GM12873 (cell line): ENCODE results near the gene C4BPB.

Source experiments
- TF ChIP-seq, protein P1 (sequence below): IDR thresholded peaks from 2 replicates; pipeline ENCODE4 v1.5.1; 2012; ENCODE audit warnings: low read depth, mild to moderate bottlenecking, moderate library complexity, low read length, control low read depth; ENCODE audit not compliant: insufficient read depth; ENCODE audit errors: missing control alignments

Gene C4BPB

DNA sequence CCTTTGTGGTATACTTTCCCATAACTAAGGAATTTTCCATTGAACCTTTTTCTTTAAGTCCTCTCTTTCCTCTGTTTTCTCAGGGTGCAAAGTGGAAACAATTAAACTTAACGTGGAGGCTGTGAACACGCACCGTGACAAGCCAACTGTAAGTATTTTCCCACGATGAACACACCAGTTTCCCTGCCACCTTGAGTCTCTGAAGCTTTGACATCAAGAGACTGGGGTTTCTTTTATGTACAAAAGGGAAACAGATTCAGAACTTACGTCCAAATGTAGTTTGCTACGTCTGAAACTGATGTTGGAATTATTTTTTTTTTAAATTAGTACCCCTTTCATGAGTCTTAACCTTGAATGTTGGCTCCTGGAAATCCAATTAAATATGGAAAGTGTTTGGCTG is 17.2 kb upstream of the C4BPB start:
- TF ChIP-seq, protein P1, sequence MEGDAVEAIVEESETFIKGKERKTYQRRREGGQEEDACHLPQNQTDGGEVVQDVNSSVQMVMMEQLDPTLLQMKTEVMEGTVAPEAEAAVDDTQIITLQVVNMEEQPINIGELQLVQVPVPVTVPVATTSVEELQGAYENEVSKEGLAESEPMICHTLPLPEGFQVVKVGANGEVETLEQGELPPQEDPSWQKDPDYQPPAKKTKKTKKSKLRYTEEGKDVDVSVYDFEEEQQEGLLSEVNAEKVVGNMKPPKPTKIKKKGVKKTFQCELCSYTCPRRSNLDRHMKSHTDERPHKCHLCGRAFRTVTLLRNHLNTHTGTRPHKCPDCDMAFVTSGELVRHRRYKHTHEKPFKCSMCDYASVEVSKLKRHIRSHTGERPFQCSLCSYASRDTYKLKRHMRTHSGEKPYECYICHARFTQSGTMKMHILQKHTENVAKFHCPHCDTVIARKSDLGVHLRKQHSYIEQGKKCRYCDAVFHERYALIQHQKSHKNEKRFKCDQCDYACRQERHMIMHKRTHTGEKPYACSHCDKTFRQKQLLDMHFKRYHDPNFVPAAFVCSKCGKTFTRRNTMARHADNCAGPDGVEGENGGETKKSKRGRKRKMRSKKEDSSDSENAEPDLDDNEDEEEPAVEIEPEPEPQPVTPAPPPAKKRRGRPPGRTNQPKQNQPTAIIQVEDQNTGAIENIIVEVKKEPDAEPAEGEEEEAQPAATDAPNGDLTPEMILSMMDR, result no peak

DNA sequence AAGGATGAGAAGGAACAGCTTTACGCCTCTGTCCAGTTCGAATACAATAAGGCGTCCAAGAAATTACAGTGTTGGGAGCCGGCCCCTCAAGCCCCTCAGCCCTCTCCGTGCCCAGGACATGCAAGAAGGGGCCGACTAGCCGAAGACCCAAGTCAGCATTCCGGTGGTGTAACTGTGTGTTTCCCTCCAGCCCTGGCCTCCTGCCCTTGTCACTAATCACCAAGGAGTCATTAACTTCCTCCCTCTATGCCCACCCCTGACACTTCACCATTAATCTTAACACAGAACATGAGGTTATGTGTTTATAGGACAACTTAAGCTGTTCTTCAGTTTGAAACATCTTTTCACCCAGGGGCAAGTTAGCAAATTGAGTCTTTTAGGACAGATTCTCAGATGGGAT is 16.4 kb upstream of the C4BPB start:
- TF ChIP-seq, protein P1, result no peak

DNA sequence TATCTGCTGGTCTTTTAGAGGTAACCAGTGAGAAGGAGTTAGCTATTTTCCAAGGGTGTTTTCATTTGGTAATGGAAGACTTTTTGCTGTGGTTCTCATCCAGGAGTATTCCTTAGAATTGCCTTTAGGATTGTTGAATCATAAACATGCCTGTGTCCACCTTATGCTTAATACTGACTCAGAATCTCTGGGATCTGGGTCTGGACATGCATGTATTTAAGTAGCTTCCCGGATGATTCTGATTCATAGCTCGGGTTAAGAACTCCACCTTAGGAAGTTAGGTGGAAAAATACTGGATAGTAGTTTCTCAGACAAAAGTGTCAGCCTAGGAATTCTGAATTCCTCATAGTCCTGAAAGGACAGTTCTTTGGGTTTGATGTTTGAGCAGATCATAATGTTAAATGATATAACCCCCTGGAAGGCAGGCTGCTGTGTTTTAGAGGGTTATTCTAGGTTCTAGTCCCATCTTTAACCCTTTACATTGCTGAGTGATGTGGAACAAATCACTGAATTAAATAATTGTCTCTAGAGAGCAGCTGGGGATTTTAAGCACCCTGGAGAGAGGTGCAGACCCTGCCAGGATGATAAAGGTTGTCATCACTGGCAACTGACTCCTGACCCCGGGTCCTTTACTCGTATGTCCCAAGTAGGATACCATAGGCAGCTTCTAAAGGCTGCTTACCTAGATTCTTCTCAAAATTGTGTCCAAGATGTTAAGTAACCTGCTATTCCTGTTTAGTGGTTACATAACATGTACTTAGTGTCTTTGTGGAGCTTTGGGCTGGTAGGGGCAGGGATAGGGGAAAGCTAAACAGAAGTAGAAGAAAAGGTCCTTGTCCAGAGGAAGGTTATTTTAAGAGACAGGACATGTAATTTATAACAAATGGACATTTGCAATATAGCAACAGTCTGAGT is 14.5 kb upstream of the C4BPB start:
- TF ChIP-seq, protein P1, result no peak

DNA sequence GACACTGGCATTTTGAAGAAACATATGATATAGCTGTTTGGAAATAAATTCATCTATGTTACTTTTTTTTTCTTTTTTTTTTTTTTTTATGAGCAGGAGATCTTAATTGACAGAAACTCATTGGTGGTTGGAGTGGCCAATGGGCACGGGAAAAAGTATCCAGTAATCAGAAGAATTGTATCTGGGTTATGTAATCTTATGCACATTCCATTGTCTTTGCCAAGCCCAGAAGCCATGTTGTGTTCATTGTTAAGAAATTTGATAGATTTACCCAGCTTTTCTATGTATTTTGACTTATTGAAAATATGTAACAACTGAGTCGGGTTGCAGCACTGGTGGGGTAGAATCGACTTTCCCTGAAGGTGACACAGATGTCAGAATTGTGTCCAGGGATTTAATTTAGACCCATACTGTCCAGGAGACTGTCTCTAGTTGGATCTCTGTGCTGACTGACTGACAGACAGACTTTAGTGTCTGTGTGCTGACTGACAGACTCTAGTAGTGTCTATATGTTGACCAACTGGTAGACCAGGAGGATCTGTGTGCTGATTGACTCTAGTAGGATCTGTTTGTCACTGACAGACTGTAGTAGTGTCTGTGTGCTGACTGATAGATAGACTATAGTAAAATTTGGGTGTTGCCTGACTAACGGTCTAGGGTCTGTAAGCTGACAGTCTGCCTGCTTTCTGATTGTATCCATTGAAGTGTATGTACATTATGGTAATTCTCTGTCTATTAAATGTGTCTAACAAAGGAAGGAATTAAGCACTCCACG is 12.3 kb upstream of the C4BPB start:
- TF ChIP-seq, protein P1, result no peak

DNA sequence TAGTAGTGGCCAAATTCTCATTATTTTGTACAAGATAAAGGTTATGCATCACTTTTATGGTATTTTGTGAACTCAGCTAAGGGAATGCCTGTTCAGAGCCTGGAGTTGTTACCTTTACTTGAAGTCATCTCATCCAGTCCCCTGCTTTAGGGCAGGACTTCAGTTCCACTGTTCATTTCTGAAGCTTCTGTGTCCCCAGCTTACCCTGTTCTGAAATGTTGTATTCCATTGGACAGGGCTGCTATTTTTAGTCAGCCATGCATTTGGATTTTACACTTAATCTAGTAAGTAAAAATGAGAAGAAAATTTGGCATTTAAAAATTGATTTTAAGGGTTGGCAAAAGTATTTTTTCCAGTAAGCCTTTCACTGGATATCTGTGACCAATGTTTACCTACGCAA is 11.6 kb upstream of the C4BPB start:
- TF ChIP-seq, protein P1, result no peak

DNA sequence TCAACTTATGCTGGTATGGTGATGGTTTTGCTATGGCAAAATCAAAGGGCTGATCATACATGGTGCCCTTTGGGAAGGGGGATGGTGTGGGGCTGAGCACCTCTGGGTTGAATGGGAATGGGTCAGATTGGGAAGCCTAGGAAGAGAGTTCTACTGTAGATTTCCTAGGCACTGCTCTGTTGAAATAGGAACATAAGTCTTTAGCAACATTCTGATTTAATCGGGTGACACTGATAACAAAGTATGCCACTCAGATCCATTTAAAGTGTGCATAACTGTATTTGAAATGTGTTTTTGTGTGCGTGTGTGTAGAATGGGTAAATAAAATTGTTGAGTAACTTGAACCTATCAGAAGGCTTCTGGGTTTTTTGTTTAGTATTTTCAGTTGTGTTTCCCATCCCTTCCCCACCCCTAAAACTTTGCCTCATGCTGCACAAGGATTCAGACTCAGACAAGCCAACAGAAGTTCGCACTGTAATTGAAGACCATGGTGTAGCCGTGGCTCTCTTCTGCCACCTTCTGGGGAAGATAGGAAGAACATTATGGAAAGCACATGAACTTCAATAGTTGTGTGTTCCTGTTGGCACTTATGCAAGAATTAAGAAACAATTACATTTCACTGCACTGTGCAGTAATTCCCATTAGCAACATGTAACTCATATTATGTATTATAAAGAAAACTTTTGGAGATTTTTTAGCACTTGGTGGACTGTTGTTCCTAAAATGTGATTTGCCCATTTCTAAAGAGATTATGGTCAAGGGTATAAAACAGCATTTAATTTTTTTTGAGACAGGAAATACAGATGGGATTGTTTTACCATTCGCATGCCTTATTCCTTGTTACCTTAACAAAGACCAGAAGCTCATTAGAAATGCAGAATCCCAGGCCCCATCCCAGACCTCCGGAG is 10.9 kb upstream of the C4BPB start:
- TF ChIP-seq, protein P1, result peak; percentile 91
